ENCODE results near the gene GPX2.

DNA sequence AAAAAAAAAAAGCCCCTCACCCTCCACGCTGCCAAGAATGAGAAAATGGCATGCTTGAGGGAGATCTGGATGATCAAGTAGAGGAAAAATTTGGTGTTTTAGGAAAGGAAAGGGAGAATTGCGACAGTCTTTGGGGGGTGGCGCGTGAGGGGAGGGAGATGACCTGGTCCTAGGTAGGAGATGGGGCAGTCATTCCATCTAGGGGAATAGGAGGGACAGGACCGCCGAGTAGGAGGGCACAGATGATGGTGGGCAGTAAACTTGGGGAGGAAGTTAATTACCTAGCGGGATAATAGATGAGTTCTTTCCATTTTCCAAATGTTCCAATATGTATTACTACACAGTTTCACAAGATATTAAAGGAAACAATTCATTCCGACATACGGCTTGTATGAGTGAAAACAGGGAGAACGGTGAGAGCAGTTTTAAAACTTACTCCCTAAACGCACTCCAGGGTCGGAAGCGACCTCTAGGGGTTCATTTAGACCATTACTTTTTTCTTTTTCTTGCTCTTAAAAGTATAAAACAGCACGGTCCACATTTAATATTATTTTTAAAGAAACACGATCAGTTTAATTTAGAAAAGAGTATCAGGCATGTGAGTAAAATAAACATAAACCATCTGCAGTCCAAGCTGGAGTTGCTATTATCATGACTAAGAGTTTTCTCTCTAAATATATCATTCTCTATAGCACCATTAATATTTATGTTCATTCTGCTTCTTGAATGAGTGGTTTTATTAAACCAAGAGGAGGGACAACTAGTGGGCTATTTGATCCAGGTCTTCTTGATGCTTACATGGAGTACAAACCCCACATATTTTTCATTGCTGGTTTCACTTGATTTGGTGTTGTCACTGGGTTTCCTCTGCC, 41.1 kb upstream of the GPX2 start:
- TF ChIP-seq, protein P1, sequence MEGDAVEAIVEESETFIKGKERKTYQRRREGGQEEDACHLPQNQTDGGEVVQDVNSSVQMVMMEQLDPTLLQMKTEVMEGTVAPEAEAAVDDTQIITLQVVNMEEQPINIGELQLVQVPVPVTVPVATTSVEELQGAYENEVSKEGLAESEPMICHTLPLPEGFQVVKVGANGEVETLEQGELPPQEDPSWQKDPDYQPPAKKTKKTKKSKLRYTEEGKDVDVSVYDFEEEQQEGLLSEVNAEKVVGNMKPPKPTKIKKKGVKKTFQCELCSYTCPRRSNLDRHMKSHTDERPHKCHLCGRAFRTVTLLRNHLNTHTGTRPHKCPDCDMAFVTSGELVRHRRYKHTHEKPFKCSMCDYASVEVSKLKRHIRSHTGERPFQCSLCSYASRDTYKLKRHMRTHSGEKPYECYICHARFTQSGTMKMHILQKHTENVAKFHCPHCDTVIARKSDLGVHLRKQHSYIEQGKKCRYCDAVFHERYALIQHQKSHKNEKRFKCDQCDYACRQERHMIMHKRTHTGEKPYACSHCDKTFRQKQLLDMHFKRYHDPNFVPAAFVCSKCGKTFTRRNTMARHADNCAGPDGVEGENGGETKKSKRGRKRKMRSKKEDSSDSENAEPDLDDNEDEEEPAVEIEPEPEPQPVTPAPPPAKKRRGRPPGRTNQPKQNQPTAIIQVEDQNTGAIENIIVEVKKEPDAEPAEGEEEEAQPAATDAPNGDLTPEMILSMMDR (IDR thresholded peaks at IDR 0.05): peak; percentile 51 to 77 (median 72)
- TF ChIP-seq POLR2A (IDR thresholded peaks at IDR 0.05): no peak
